IPS-NIHi7 (cell line): ENCODE measurements around the gene HDAC10.

Source experiments
- DNase-seq: peaks from one replicate; pipeline ENCODE4 v3.0.0; 2012; ENCODE audit warnings: mixed read lengths; ENCODE audit errors: extremely low spot score

HDAC10 gene

DNA sequence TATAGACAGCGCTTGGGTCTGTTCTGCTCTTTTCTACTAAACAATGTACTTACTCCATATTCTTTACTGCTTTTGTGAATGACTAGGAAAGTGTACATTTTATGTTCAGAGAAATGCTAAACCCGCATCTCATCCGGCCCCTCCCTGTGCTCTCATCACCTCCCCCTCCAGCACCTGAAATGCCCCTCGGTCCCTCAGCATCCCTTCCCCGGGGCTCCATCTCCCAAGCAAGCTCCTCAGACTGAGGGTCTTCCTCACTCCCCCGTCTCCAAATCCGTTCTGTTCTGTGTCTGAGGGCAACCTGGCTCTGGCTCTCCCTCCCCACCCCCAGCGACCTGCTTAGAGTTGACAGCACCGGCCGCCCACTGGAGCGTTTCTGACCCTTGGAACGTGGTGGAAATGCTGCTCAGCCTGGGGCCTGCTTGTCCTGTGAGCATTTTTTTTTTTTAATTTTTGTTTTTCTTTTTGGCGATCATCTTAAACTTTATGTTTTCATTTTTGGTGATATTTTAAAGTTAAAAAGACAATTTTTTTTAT is 48.9 kb downstream of the HDAC10 start:
- no peak for DNase-seq

DNA sequence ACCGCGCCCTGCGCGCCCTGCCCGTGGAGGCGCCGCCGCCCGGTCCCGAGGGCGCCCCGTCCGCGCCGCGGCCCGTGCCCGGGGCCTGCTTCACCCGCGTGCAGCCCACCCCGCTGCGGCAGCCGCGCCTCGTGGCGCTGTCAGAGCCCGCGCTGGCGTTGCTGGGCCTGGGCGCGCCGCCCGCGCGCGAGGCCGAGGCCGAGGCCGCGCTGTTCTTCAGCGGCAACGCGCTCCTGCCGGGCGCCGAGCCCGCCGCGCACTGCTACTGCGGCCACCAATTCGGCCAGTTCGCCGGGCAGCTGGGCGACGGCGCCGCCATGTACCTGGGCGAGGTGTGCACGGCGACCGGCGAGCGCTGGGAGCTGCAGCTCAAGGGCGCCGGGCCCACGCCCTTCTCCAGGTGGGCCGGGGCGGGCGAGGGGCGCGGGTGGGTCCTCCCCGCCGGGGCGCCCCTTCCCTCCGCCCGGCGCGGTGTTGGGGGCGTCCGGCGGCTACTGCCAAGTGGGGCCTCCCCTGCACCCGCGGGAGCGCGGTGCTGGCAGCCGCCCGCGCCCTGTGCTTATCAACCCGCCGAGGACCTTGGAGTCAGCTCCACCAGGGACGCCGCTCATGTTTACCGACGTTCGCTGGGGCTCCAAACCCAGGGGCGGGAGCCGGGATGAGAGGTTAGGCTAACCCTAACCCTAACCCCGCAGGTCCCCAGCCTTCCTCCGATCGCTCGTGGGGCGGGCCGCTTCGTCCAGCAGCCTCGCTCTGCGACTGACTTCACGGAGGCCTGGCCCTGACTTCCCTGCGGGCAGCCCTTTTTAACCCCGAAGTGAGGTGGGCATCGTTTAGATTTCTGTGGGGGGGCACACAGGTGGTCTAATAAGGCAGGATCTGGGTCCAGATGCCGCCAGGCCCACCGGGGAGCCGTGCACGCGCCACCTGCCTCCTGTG is 49.6 kb downstream of the HDAC10 start:
- no peak for DNase-seq

DNA sequence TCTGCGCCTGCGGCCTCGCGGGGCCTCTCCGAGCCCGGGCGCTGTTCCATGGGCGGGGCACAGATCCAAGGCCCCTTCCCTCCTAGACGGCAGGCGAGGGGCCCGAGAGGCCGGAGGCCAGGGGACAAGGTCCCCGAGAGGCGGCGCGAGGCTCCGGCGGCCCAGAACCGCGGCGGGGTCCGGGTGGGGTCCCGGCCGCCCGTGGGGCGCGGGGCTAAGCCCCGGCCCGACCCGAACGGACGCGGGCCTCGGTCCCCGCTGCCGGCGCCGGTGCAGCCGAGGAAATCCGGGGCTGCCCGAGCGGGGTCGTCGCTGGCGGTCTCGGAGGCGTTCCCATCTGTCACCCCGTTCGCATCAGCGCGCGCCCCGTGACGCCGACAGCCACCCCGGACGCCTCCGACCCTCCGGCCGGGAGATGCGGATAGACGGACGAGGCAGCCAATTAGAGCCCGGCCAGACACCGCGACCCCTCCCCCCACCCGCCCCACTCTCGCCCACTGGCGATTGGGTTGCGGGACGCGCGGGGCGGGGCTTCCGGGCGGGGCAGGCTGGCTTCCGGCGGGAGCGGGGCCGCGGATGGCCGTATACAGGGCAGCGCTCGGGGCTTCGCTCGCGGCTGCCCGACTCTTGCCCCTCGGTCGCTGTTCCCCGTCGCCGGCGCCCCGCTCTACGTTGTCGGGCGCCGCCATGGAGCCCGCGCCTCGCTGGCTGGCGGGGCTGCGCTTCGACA is 50.4 kb downstream of the HDAC10 start, which contains the start of gene SELENOO:
Gene SELENOO (plus strand): TSS at position 551 of the 730 bp plus-strand sequence. CDS start 26 bp downstream, at position 577.
- peak; percentile 99 for DNase-seq

DNA sequence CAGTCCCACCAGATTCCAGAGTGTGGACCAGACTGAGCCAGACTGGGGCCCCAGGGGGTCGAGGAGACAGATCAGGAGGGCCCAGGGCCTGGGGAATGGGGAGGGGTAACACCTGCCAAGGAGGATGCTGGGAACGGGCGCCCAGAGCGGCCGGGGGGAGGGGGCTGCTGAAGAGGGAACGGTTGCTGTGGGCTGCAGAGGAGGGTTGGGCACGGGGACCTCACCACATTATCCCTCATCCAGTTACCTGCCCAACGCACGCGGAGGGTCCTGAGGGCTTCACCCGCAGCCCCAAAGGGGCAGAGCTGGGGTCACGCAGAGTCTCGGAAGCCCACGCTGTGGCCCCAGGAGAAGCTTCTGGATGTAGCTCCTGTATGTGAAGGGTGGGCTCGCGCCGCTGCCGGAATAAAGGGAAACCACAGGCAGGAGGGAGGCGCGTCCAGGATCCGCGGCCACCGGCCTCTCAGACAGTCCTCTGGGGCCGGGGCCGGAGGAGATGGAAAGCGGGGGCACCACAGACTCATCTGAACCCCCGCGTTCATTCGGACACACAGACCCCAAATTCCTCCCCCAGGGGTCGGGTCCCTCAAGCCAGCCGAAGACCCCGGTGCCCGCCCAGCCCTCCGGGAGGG is 51.1 kb downstream of the HDAC10 start:
- peak; percentile 70 for DNase-seq

- DNase-seq = no peak
Measured at GRCh38 chr22:50199251-50199721, 51.8 kb downstream of the HDAC10 start.

- DNase-seq = no peak
Measured at GRCh38 chr22:50198624-50199017, 52.4 kb downstream of the HDAC10 start.

- DNase-seq = no peak
Measured at GRCh38 chr22:50197856-50198623, 53.0 kb downstream of the HDAC10 start.

GRCh38 chr22:50197000-50197800 is 53.9 kb downstream of the HDAC10 start:
- DNase-seq = no peak

GRCh38 chr22:50196256-50196655 is 54.8 kb downstream of the HDAC10 start:
- no peak for DNase-seq
